D721Med (cell line): ENCODE results near the gene BCAS3.
A peak's percentile ranks its signal among the peaks of the same experiment; 100 is the strongest.

Source experiments
- DNase-seq: peaks from one replicate; pipeline ENCODE4 v3.0.0; 2011; ENCODE audit warnings: low spot score; ENCODE audit not compliant: insufficient read length
- FAIRE-seq: peaks from 2 replicates; lab custom pipeline; 2011; peaks lifted over from hg19 to GRCh38; lab: Jason Lieb, UNC
- TF ChIP-seq, protein P1 (sequence below): IDR thresholded peaks from 2 replicates; pipeline ENCODE4 v1.5.1; 2012; ENCODE audit warnings: mild to moderate bottlenecking, control low read depth; ENCODE audit not compliant: insufficient read depth; ENCODE audit errors: missing control alignments

Gene BCAS3

DNA sequence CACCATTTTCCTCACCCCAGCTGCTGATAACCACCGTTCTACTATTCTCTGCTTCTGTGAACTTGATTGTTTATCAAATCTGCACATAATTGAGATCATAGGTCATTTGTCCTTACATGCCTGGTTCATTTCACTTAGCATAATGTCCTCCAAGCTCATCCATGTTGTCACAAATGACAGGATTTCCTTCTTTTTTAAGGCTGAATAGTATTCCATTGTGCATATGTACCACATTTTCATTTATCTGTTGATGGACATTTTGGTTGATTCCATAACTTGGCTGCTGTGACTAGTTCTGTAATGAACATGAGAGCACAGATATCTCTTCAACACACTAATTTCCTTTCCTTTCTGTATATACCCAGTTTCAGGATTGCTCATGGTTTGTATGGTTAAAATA is 496.7 kb downstream of the BCAS3 start:
- no peak for DNase-seq
- TF ChIP-seq, protein P1, sequence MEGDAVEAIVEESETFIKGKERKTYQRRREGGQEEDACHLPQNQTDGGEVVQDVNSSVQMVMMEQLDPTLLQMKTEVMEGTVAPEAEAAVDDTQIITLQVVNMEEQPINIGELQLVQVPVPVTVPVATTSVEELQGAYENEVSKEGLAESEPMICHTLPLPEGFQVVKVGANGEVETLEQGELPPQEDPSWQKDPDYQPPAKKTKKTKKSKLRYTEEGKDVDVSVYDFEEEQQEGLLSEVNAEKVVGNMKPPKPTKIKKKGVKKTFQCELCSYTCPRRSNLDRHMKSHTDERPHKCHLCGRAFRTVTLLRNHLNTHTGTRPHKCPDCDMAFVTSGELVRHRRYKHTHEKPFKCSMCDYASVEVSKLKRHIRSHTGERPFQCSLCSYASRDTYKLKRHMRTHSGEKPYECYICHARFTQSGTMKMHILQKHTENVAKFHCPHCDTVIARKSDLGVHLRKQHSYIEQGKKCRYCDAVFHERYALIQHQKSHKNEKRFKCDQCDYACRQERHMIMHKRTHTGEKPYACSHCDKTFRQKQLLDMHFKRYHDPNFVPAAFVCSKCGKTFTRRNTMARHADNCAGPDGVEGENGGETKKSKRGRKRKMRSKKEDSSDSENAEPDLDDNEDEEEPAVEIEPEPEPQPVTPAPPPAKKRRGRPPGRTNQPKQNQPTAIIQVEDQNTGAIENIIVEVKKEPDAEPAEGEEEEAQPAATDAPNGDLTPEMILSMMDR = no peak
- no peak for FAIRE-seq

DNA sequence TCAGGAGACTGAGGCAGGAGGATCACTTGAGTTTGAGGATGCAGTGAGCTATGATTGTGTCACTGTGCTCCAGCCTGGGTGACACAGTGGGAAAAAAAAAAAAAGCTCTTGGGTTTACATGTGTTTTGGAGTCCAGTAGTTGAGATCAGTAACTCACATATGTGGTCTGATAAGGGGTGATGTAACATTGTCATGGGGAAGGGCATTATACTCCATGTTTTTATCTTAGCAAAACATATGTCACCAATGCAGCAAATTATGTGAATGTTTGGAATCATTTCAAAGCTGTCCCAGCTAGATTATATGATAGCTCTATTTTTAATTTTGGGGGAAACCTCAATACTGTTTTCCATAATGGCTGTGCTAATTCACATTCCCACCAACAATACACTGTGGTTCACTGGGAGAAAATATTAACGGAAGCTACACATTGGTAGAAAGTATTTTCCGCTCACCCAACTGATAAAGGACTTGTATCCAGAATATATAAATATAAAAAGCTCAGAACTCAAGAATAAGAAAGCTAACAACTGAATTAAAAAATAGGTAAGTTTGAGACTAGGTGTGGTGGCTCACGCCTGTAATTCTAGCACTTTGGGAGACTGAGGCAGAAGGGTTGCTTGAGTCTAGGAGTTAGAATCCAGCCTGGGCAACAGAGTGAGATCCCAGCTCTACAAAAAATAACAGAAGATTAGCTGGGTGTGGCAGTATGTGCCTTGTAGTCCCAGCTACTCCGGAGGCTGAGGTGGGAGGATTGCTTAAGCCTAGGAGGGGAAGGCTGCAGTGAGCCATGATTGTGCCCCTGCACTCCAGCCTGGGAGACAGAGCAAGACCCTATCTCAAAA is 497.9 kb downstream of the BCAS3 start:
- TF ChIP-seq, protein P1 = no peak
- DNase-seq = no peak
- no peak for FAIRE-seq

DNA sequence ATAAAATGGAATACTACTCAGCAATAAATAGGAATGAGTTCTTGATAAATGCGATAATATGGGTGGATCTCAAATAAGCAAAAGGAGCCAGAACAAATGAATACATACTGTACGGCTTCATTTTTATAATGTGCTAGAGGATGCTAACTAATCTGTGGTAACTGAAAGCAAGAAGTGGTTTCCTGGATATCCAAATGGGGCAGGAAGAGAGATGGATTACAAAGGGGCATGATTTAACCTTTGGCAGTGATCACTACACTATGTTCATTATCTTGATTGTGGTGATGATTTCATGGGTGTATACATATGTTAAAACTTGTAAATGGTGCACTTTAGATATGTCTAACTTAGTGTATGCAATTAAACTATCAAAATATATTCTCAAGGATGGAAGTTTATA is 499.7 kb downstream of the BCAS3 start:
- no peak for DNase-seq
- no peak for FAIRE-seq
- TF ChIP-seq, protein P1 = no peak

DNA sequence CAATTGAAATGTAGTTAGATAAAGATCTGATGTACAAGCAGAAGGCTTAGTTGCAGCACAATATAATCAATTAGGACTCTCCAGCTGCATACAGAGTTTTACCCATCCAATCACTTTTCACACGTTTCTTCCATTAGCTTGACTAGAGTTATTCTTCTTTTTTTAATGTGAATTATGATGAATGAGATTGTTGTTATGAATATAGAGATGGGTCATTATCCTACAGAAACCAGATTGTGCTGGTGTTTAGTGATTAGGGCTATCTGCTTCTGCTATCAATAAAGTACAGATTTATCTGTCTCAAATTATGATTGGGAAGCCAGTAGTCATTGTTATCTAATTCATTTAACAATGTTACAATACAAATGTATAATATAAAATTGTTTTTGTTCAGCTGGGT is 500.6 kb downstream of the BCAS3 start:
- DNase-seq = no peak
- TF ChIP-seq, protein P1 = no peak
- no peak for FAIRE-seq

DNA sequence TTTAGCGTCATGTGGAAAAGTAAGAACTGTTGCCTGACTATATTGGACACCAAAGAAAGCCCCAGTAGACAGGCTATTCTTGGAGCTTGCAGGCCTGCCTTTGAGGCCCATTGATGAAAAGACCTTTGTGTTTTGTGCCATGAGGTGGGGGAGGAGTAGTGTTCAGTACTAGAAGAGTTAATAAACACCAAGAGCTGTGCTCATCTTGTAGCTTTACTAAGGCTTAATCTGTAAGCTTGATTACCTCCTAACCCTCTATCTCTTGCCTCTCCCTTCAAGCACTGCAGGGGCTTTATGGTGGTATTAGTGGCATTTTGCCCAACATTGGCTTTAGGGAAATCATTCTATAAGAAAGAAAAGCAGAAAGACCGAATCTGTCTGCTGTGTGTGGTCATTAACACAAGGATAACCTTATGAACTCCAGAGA is 501.7 kb downstream of the BCAS3 start:
- FAIRE-seq (peak; percentile 79), DNase-seq (no peak)
- TF ChIP-seq, protein P1 = no peak

DNA sequence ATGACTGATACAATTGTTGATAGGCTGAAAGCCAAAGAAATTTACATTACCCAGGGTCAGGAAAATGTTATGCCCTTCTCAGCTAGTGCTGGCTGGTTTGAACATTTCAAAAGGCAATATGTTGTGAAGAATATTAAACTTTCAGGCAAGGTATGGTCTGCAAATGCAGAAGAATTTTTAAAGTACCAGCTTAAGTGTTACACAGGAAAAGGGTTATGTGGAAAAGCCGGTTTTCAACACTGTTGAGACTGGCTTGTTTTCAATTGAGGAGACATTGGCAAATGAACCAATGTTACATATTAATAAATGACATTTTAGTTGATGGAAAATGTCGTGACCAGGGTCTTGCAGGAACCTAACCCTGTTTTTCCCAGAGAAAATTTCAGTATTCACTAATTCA is 506.1 kb downstream of the BCAS3 start:
- no peak for DNase-seq
- TF ChIP-seq, protein P1 = no peak
- FAIRE-seq = no peak

DNA sequence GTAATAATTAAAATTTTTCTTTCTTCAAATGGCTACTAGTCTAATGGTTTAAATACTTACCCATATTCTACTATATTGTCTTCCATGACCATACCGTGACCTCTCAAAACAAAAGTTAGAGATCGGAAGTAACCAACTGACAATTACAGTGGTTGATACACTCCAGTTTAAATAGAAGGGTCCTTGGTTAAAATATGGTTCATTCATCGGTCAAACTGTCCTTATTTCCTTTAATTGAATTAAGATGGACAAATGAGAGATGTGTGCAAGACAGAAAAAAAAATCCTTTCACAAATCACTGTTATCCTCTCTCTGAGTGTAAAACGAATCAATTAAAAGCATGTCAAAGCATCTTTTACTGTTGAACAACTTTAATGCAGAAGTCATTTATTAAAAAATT is 507.7 kb downstream of the BCAS3 start:
- DNase-seq (no peak), FAIRE-seq (no peak)
- TF ChIP-seq, protein P1 = no peak
